BJ (cell line): ENCODE data around the gene OR6S1. TPM values are rescaled to one million over a fixed set of nuclear protein-coding genes. Genes with fewer than 3 reads are reported as not detected.

Source experiments
- CTCF ChIA-PET: fragments of 350-600 bp; formaldehyde crosslinking; extraction: SDS; loops from one replicate; lab custom pipeline; 2021; ENCODE audit warnings: antibody characterized with exemption, inconsistent platforms; lab: Yijun Ruan, JAX
- POLR2A ChIA-PET: fragments of 300-600 bp; sonication (Branson Sonifier 250); formaldehyde crosslinking; extraction: SDS; loops from one replicate; lab custom pipeline; 2021; ENCODE audit warnings: antibody characterized with exemption; lab: Charles Lee
- DNase-seq: peaks from one replicate; pipeline ENCODE4 v3.0.0-alpha.2; 2011; ENCODE audit warnings: low read depth
- H3K27me3 ChIP-seq: 2 replicates; pipeline ENCODE4 v1.6.0; 2011; ENCODE audit warnings: low read length; ENCODE audit not compliant: control insufficient read depth, insufficient read depth
- H3K36me3 ChIP-seq: 2 replicates; pipeline ENCODE4 v1.5.1; 2011; ENCODE audit warnings: low read length; ENCODE audit not compliant: control insufficient read depth, insufficient read depth
- H3K4me3 ChIP-seq: 2 replicates; pipeline ENCODE4 v1.5.1; 2011; ENCODE audit warnings: low read depth, mild to moderate bottlenecking, control low read depth, low read length
- polyA minus RNA-seq: library from RNA; depleted of rRNA, polyadenylated mRNA; stranded (reverse); fragments of >200 nt; gene quantifications from 2 replicates; pipeline ENCODE4 v1.2.3, GENCODE V29; 2011; rRNA and poly(A)+ RNA removed
- polyA plus RNA-seq: library from polyadenylated mRNA; depleted of rRNA; stranded (reverse); fragments of >200 nt; gene quantifications from 2 replicates; pipeline ENCODE4 v1.2.3, GENCODE V29; 2011; rRNA removed
- TF ChIP-seq, protein P1 (sequence below): IDR thresholded peaks from 2 replicates; pipeline ENCODE4 v1.5.1; 2011; ENCODE audit warnings: low read depth, mild to moderate bottlenecking, control low read depth, inconsistent platforms, low read length, moderate library complexity; ENCODE audit not compliant: insufficient read depth

Gene OR6S1, protein sequence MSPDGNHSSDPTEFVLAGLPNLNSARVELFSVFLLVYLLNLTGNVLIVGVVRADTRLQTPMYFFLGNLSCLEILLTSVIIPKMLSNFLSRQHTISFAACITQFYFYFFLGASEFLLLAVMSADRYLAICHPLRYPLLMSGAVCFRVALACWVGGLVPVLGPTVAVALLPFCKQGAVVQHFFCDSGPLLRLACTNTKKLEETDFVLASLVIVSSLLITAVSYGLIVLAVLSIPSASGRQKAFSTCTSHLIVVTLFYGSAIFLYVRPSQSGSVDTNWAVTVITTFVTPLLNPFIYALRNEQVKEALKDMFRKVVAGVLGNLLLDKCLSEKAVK
- not detected in 2 replicates for polyA plus RNA-seq
- polyA minus RNA-seq, result not detected in 2 replicates

DNA sequence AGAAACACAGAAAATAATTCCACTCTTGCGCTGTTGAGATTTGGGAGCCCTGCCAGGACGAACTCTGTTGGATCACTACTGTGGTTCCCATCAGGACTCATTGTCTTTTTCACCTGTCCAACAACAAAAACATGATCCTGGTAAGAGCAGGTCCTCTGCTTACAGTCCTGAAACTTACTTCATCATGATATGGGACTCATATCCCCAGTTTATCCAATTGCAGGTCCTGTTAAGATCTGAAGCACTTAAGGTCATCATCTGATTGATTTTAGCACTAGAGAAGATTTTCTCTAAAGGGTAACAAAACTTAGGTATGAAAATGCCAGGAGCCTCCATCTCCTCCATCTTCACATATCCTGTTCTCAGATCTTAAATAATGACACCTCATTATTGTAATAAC, at the start of gene OR6S1:
Gene OR6S1 (minus strand): TSS at position 101 of the 400 bp plus-strand sequence. CDS start 0 bp downstream, at position 101.
- ChIA-PET POLR2A (no interaction called here), CTCF (no interaction called here)
- TF ChIP-seq, protein P1, sequence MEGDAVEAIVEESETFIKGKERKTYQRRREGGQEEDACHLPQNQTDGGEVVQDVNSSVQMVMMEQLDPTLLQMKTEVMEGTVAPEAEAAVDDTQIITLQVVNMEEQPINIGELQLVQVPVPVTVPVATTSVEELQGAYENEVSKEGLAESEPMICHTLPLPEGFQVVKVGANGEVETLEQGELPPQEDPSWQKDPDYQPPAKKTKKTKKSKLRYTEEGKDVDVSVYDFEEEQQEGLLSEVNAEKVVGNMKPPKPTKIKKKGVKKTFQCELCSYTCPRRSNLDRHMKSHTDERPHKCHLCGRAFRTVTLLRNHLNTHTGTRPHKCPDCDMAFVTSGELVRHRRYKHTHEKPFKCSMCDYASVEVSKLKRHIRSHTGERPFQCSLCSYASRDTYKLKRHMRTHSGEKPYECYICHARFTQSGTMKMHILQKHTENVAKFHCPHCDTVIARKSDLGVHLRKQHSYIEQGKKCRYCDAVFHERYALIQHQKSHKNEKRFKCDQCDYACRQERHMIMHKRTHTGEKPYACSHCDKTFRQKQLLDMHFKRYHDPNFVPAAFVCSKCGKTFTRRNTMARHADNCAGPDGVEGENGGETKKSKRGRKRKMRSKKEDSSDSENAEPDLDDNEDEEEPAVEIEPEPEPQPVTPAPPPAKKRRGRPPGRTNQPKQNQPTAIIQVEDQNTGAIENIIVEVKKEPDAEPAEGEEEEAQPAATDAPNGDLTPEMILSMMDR, result no peak
- no peak within 1 kb of the TSS for H3K4me3 ChIP-seq
- H3K36me3 ChIP-seq, result no peaks in the 10 kb centered on the region
- H3K27me3 ChIP-seq, result no peaks in the 10 kb centered on the region
- DNase-seq, result no peak

DNA sequence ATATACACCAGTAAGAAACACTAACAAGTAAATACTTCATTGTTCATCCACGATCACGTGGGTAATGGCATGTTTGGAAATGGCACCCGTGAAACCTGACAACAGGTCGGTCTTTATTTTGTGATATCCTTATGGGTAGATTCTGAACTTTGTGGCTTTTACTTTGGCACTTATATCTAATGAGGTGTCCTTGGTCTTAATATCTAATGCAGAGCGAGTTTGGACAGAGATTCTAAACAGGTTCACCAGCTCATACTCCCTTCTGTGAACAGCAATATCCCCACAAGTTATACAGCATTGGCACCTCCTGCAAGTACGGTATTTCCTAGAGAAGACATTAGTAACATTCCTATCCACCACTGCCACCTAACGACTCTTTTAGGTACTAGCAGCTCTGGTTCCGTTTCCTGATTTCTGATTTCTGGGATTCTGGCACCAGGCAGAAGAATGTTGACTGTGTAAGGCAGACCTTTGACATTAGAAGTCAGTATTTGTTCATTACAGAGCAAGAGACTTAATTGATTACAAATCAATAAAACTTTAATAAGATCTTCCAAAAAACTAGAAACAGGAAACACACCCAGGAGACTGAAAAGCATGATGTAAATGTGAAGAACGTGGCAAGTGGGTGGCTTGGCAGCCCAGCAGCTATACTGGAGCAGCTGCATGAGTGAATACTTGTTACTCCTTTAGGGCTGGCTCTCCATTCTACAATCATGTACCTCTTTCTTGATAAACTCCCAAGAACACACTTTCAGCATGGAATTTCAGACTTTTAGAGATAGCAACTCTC, 49.6 kb upstream of the OR6S1 start:
- no peaks in the 10 kb centered on the region for H3K27me3 ChIP-seq
- H3K36me3 ChIP-seq, result peaks cover 1% of the 10 kb centered on the region; the same call in 1 of the 2 replicates
- CTCF ChIA-PET, result interaction anchor here (0.5 to 2.9 kb wide), 30 partner anchors 9 to 417 kb away, joined by 3 to 19 read pairs (median 4); partner anchors contain the start of gene PARP2
- H3K4me3 ChIP-seq, result no peak overlapping the region
- POLR2A ChIA-PET, result no interaction called here
- TF ChIP-seq, protein P1, result peak; percentile 80
- no peak for DNase-seq

DNA sequence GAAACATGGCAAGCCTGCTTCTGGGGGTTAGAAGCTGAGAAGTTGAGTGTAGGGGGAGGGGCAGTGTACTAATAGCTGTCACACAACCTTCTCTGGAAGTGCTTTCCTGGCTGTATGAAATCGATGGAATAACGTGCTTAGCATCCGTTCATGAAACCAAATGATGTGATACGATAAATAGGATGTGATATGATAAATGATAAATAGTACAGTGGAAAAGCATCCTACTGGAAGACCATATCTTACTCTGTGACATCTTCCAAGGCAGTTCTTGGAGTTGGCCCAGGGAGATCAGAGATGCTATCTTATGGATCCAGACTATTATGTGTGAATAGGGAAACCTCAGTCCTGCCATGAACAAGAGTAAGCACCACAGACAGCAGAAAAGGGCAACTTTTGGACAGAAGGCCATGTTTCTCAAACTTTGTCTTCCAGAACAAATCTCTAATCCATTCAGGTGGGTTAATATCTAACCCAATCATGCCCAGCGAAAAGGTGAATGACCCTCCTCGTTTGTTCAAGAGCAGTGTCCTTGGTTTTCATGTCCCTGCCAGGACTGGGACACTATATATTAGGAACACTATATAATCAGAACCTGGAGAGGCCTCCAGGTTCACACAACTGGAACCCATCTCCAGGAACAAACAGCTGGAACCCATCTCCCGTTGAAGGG, 46.8 kb upstream of the OR6S1 start, which contains the start of gene ANG:
Gene ANG (plus strand): TSS at position 598 of the 673 bp plus-strand sequence. CDS start 4,801 bp downstream, outside the sequence.
- ChIA-PET CTCF (interaction anchor here (1.0 kb wide), 2 partner anchors 27 to 154 kb away, joined by 3 read pairs; no protein-coding TSS in a partner anchor), POLR2A (no interaction called here)
- DNase-seq, result no peak
- TF ChIP-seq, protein P1, result no peak
- Histone ChIP-seq H3K4me3 (no peak within 1 kb of the TSS), H3K36me3 (no peaks in the 10 kb centered on the region), H3K27me3 (no peaks in the 10 kb centered on the region)

DNA sequence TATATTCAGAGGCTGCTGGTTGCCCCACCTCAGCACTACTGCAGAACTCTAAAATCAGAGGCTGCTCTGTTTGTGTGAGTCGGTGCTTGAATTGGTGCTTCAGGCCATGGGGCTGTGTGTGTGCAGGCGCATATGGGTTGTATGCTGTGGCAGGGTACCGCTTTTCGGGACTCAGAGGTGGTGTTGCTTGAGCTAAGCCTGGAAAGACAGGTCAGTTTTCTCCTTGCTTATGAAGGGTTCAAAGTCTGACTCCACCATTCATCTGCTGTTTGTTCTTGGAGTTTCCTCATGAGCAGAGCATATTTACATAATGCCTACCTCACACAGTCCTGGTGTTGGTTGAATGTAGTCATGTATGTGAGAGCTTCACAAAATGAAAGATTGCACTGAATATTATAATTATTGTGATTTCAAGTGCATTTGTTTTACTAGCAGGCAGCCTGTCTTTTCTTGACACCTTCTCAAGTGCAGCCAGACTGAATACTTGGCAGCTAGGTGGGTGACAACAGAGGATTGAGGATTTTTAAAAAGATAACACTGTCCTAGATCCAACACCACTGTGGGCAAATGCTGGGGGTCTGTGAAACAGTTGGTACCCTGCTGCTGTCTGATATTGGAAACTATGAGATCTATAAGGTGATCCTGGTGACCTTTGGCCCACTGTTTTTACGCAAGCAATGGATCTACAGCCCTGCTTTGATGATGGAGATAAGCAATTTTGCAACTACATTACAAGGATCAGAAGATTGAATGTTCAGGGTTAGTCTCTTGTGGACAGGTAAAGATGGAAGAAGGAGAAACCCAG, 46.1 kb upstream of the OR6S1 start:
- TF ChIP-seq, protein P1, result no peak
- no peaks in the 10 kb centered on the region for H3K36me3 ChIP-seq
- CTCF ChIA-PET, result interaction anchor here (1.0 kb wide), 1 partner anchor 27 kb away, joined by 3 read pairs; no protein-coding TSS in a partner anchor
- H3K4me3 ChIP-seq, result no peak overlapping the region
- POLR2A ChIA-PET, result no interaction called here
- no peaks in the 10 kb centered on the region for H3K27me3 ChIP-seq
- DNase-seq, result no peak
